Measurements from ENCODE around the gene RPRM. TPM values are rescaled to one million over a fixed set of nuclear protein-coding genes. Genes with fewer than 3 reads are reported as not detected.
"Not testable (repeated sequence)": the region's sequence is repeated elsewhere in the genome, so short reads cannot be mapped to it uniquely, and the experiment has no call there.

The RPRM gene
- total RNA-seq, result not detected
- long read RNA-seq, result 0 reads

DNA sequence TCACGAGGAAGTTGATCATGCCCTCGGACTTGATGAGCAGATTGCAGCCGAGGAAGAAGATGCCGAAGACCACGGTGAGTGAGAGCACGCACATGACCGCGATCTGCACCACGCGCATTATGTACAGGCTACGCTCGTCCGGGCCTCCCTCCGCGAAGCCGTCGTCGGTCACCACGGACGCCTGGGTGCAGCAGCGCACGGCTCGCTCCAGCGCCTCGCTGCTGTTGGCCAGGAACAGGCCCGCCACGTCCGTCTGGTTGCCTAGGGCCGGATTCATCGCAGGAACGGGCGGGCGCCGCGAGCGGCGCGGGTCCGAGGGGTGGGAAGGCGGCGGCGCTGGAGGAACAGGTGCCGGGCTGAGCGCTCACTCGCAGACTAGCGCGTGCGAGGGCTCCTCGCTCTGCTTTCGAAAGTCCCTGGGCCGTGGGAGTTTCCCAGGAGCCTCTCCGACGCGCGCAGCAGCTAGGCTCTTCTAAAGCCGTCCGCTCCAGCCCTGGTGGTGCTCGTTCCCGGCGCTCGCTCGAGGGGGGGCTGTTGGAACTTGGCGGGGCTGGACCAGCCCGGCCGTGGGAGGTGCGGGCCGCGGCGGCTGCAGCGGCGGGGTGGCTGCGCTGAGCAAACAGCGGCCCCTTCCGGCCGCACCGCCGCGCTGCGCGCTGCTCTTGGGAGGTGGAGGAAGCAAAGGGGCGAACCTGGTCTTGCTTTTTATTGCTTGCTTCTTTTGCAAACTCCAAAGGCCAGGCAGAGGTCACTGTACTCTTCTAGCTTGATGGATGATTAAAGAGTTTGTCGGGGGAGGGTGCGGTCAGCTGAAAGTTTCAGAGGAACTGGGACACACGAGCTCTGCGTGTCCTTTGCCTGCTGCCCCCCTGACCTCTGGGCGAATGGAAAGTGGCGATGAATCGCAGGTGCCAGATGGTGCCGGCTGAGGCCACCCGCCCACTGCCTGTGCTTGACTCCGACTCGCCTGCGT lies at the start of gene RPRM:
Gene RPRM, minus strand, starts transcription at position 474 of the 973 bp plus-strand sequence. Its CDS starts 197 bp downstream, at position 277.
- intact Hi-C loops (cut with DNase I), result no loop called here
- DNase-seq (ENCODE audit: missing footprints) (peak; percentile 78), ATAC-seq (peak; percentile 91)

DNA sequence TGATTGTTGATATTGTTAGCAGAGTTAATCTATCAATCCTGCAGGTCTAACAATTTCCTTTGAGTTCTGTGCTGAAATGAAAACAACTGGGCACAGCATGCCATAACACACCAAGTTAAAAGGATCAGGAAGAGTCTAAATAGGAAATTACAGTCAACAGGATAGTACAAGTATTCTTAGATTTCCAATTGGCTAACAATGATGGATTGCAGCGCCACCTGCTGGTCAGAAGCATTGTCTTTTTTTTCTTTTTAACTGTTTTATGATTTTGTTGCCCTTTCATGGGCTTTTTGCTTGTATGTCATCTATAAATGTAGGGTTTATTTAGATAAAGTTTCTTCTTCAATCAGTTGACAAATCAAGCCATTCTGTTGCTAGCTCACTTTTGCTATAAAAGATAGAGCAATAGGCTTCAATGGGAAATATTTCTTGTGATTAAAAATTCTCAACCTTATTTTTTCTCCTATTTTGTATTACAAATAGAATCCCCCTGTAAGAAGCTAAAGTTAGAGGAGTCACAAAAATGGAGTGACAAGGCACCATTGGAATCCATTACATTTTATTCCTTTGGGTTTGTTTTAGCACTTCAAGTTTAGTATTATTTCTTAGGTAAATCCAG lies 40.8 kb upstream of the RPRM start:
- intact Hi-C loops (cut with DNase I), result loop anchor here (10.0 kb wide), 1 partner anchor 1485 kb away; no protein-coding TSS in a partner anchor
- ATAC-seq (no peak), DNase-seq (ENCODE audit: missing footprints) (no peak)

DNA sequence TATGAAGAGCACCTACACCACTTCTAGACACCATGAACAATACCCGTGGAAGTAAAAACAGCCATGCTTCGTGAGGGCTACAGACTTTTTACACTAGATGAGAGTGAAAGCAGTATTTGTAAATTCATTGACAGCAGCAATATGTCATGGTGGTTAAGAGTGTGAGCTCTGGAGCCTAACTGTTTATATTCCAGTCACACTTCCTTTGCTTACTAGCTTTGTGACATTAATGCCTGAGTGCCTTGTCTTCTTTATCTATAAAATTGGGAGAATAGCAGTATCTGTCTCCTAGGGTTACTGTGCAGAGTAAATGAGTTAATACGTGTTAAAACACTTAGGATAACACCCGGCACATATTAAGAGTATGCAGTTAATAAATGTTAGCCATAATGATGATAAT lies 33.8 kb upstream of the RPRM start:
- no peak for ATAC-seq
- DNase-seq (ENCODE audit: missing footprints), result no peak
- intact Hi-C loops (cut with DNase I), result loop anchor here (10.0 kb wide), 1 partner anchor 1478 kb away; no protein-coding TSS in a partner anchor

DNA sequence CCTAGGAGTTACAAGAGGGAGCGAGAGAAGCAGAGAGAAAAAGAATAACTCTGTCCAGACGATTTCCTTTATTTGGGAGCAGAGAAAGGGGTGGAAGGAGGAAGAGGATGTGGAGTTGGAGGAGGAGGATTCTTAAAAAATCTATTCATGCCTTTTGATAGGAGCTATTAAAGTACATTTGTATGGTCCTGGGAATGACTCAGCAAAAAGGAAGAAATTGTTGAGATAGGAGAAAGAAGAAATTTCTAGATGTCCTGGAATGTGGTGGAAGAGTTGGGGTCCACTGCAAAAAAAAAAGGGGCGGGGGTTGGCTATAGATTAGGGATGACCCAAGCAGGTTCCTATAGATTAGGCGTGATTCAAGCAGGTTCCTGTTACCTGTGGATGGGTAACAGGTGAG lies 32.4 kb upstream of the RPRM start:
- DNase-seq (ENCODE audit: missing footprints) (no peak), ATAC-seq (no peak)
- intact Hi-C loops (cut with DNase I), result loop anchor here (10.0 kb wide), 1 partner anchor 1476 kb away; no protein-coding TSS in a partner anchor

DNA sequence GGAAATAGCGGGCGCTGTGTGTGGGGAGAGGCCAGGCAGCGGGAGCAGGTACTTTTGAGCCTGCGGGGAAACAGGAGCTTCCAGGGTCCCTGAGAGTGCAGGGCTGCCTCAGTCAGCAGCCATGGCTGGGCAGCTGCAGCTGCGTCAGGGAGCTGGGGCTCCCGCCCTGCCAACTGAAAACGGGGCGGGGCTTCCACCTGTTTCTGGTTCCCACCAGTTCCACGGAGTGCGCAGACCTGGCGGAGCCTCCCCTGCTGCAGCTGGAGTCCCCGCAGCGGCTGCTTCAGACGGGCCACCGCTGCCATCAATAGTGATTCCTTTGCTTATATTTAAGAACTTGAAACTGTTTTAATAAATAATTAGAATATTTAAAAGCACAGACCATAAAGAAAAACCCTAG lies 30.6 kb upstream of the RPRM start:
- DNase-seq (ENCODE audit: missing footprints) (no peak), ATAC-seq (no peak)
- intact Hi-C loops (cut with DNase I), result no loop called here

DNA sequence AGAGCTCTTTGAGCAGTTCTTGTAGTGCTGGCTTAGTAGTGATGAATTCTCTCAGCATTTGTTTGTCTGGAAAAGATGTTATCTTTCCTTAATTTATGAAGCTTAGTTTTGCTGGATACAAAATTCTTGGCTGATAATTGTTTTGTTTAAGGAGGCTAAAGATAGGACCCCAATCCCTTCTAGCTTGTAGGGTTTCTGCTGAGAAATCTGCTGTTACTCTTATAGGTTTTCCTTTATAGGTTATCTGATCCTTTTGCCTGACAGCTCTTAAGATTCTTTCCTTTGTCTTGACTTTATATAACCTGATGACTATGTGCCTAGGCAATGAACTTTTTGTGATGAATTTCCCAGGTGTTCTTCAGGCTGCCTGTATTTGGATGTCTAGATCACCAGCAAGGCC lies 27.9 kb upstream of the RPRM start:
- ATAC-seq; DNase-seq (ENCODE audit: missing footprints); intact Hi-C loops (cut with DNase I): not testable (repeated sequence)

DNA sequence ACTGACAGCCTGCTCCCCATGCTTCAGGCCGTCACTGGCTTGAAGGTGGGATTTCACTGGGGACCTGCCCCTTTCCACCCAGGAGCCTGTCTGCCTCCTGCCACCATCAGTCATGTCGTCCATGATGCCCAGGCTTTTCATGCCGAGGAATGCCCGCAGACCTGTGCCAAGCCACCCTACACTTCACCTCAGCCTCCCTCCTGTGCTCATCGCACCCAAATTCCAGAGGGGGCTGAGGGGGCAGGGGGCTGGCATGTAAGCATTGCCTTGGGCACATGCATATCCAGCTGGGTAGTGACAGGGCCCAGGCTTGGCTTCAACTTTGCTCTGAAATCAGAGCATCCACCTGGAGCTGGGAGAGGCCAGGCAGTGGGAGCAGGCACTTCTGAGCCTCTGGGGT lies 20.9 kb upstream of the RPRM start:
- ATAC-seq (no peak), DNase-seq (ENCODE audit: missing footprints) (no peak)
- intact Hi-C loops (cut with DNase I), result no loop called here

DNA sequence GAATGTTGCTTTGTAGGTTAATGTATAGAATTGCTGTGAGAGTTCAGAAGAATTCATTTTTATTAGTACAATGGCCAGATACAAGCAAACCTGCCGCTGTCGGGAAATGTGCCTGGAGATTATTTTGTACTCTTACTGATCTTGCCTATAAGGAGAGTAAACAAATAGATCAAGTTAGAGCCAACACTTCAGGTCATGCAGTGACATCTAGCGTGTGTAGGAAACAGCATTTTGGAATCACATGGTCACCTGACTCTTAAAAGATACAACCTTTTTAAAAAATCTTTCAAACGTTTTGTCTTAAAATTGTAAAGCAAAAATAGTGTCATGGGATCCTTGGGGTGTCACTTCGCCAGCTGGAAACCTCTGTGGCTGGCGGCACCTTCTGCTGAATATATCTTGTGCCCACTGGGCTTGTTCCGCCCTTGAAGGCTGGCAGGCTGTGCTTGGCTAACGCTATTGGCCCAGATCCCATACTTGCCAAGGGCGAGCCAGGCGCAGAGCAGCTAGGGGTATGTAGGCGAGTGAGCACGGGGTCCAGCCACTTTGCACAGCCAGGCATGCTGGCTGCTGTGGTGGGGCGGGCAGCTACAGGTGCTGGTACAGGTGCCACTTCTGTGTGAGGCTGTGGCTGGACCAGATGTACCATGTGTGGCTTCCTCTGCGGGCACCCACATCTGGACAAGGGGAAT lies 19.5 kb upstream of the RPRM start:
- DNase-seq (ENCODE audit: missing footprints) (no peak), ATAC-seq (no peak)
- intact Hi-C loops (cut with DNase I), result no loop called here

DNA sequence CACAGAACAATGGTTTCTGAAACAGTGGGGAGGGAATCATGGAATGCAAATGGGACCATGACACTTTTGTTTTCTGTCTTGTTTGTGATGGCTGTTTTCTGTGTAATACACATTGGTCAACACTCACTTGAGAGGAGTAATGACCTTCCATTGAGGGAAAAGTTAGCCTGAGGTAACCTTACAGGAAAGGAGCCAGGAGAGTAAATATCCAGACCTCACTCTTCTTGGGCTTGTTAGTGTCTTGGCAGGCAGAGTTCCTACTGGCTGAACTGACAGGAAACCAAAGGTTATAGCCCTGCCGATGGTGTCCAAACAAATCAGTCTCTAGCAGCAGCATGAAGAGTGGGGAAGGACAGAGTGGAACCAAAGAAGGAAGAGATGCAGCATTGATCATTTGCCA lies 17.2 kb upstream of the RPRM start:
- no peak for ATAC-seq
- no peak for DNase-seq (ENCODE audit: missing footprints)
- intact Hi-C loops (cut with DNase I), result no loop called here

DNA sequence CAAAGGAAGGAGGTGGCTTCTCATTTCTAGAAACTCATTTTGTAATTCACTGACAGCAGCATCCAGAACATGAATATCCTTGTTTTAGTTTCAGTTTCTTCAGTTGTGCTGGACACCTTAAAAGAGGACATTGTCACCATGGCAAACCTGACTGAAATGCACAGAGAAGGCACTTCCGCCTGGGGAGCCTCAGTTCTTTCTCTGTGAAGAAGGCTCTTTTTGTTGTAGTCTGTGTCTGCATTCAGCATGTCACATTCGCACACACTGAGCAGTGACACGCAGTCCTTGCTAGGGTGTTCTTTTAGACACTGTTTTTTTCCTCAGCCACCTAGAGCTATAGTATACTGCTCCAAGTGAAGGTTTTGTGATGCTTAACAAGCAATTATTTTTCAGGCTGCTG lies 9.5 kb upstream of the RPRM start:
- DNase-seq (ENCODE audit: missing footprints), result no peak
- intact Hi-C loops (cut with DNase I), result no loop called here
- no peak for ATAC-seq

DNA sequence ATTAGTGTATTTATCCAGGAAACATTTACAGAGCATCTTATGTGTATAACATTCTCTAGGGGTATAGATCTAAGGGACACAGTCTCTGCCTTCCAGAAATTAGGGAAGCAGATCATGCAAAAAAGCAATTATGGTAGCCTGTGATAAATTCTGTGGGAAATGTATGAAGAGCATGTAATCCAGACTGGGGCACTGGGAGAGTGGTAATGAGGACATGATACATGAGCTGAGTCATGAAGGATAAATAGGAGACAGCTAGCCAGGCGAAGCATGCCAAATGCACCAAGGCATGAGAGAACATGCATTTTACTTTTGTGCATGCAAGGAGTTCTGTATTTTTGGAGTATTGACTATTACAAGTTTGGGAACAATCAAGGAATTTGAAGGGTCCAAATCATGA lies 8.9 kb upstream of the RPRM start:
- ATAC-seq (no peak), DNase-seq (ENCODE audit: missing footprints) (no peak)
- intact Hi-C loops (cut with DNase I), result no loop called here

DNA sequence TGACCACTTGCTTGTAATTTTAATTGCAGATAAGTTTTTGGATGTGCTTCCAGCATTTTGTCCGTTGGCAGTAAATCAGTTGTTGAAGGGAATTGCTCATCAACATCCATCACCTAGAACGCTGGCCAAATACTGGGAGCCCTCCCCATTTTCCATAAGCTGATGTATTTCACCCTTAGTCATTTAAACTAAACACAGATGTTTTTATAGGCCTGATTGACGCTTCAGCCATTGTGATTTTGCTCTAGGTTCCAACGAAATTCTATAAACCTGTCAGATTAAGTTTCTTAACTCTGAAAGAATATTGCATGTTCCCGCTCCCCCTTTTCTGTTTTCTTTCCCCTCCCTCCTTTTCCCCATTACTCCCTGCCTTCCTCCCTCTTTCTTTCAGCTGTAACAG lies 1.0 kb upstream of the RPRM start:
- DNase-seq (ENCODE audit: missing footprints) (no peak), ATAC-seq (no peak)
- intact Hi-C loops (cut with DNase I), result no loop called here

DNA sequence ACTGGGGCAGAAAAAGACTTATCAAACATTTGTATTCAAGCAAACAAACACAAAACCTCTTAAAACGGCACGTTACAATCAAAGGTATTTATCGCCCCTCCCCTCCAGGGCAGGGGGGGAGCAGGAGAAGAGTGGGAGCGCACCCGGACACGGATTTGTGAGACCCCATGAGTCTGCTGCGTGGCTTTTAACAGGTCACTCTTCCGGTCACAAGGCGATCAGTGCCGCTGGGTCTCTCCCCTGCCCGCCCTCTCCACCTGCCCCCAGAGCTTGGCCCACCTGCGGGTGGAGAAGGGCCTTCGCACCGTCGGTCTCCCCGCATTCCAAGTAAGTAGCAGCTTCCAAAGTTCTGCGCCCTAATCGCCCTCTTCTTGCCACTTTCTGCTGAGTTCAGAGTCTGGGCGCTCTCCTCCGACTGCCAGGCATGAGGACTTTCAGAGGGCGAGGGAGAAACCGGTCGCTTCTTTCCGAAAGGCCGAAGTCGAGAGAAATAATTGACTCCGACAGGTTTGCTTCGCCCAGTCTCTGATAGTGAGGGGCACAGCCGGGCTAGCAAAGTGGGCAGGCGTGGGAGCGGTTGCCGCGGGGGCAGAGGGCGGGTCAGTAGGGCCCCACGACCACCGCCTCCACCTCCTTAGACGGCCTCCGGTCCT lies 800 bp downstream of the RPRM start:
- intact Hi-C loops (cut with DNase I), result no loop called here
- DNase-seq (ENCODE audit: missing footprints), result peak; percentile 55

DNA sequence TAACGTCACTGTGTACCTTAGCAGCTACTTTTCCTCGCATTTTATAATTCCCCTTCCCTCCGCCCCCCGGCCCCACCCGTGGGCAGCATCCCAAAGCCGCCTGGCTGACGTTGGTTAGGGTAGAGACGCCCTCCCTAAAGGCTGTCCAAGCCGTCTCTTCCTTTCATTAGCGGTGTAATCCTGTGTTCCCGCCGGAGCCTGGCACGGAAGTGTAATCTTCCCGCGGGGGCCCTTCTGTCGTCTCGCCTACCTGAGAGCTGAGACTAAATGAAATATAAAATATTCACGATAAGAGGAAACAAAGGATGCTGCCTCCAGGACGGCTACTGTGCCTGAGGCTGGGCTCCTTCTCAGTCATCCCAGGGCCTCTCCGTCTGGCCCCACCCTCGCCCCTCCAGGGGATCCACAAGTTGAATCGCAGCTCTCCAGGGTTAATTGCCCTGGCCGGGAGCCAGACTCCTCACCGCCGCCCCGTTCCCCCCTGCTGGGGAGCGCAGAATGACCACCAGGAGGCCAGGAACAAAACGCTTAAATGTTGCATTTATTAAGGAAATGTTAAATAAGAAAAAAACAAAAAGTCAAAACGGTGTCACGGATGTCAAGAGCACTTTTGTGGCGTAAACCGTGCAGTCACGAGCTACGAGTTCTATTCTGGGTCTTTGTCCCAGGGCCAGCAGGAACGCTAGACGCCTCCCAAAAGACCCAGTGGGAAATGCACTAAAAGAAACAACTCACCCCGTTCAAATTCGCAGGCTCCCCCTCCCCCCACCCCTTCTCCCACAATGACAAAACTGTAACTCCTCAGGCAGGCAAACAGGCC lies 1.5 kb downstream of the RPRM start:
- peak; percentile 37 for DNase-seq (ENCODE audit: missing footprints)
- intact Hi-C loops (cut with DNase I), result no loop called here
- ATAC-seq, result no peak

More for the DNA sequence above, 800 bp downstream of the RPRM start:
- ATAC-seq, result no peak

DNA sequence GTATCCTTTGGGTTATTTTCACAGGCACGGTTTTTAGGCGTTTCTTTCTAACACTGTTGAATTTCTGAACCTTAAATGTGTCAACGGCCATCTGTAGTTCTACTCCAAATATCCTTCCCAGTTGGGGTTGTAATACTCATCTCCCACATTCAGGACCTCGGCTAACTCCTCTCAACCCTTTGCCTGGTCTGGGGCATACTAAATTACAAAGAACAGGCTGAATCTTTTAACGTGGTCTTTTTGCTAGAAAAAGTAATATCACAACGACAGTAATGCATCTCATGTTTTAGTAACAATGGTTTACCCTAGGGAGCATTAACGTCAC lies 2.1 kb downstream of the RPRM start:
- DNase-seq (ENCODE audit: missing footprints), result no peak
- ATAC-seq, result no peak
- intact Hi-C loops (cut with DNase I), result no loop called here

DNA sequence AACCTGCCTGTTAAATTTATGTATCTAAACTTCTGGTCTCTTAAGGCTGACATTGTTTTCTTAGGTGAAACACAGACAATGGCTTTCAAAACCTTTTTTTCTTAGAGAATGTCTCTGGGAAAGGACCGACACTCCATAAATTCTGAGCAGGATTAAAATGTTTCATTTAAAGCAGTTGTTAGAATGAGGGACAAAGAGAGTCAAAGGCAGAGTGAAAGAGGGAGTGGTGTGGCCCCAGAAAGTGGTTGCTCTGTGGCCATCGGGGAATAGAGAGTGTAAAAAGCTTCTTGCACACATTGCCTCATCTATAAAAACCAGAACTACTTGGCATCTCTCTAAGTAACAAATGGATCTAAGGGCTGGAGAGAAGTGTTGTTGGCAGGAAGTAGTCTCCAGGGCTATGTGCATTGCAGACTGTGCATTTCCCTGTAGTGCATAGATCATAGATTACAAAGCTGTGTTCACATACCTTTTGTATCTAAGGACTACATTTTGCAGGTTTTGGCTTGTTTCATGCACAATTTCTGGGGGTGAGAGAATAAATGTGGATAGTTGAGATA lies 3.6 kb downstream of the RPRM start:
- DNase-seq (ENCODE audit: missing footprints) (no peak), ATAC-seq (no peak)
- intact Hi-C loops (cut with DNase I), result no loop called here

DNA sequence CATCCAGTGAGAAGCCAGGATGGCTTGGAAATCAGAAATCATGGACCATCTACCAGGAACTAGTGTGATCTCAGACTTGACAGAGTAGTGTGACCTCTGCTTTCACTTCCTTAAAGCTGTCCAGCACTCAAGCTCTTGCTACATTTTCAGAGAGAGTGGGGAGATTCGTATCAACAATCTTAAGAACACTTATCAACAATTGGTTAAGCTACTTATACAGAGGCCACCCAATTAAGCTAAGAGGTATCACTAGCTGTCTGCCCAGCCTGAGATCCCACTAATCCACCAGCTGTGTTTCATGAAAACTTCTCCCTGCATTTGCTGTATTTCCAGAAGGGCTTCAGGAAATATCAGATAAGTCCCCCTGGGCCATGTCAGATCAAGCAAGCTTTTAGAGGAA lies 4.2 kb downstream of the RPRM start:
- no peak for DNase-seq (ENCODE audit: missing footprints)
- intact Hi-C loops (cut with DNase I), result no loop called here
- ATAC-seq, result no peak

DNA sequence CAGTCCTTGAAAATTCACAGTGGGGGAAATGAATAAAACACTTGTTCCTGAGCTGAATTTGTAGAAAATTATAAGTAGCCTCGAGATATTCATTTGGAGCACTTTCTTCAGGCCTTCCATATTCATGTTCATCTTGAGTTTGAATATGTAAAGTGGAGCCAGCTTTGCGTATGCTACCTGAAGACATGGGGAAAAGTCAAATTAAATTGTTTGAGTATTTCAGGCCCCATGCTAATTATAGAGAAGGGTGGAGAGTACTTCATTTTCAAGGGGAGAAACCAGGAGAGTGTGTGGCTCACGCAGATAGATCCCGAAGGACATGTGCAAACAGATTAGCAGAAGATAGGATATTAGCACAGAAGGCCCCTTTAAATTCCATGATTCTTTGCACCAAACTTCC lies 7.7 kb downstream of the RPRM start:
- no peak for DNase-seq (ENCODE audit: missing footprints)
- intact Hi-C loops (cut with DNase I), result no loop called here
- ATAC-seq, result no peak

Data from Right ventricle myocardium inferior (tissue), 1 donor.